SK-N-SH treated with all-trans-retinoic acid at 6 μM for 48 hours (cell line): ENCODE data around the gene BCAR3.

Source experiments
- ATAC-seq: fragments of 200-7000 bp; cut with Tn5 transposase; 3 replicates; pipeline ENCODE4 v1.9.1; 2020; ENCODE audit warnings: mild to moderate bottlenecking, moderate library complexity
- ARNTL ChIP-seq: fragments of 450-650 bp; formaldehyde crosslinking; IDR thresholded peaks from 2 replicates; pipeline ENCODE4 v1.5.0; 2020; ENCODE audit warnings: low read depth, mild to moderate bottlenecking, moderate library complexity, borderline replicate concordance
- BACH2 ChIP-seq: fragments of 250-450 bp; sonication (Bioruptor Pico); IDR thresholded peaks from 2 replicates; pipeline ENCODE4 v1.9.0; 2021; ENCODE audit warnings: mild to moderate bottlenecking, borderline replicate concordance
- CSDC2 ChIP-seq: fragments of 250-450 bp; sonication (Bioruptor Pico); IDR thresholded peaks from 2 replicates; pipeline ENCODE4 v1.5.0; 2020; ENCODE audit warnings: mild to moderate bottlenecking, moderate library complexity
- CSRNP3 ChIP-seq: fragments of 250-450 bp; sonication (Bioruptor Pico); IDR thresholded peaks from 2 replicates; pipeline ENCODE4 v1.5.1; 2021; ENCODE audit warnings: mild to moderate bottlenecking, moderate library complexity
- ESRRG ChIP-seq: fragments of 250-450 bp; sonication (Bioruptor Pico); IDR thresholded peaks from 2 replicates; pipeline ENCODE4 v1.6.1; 2021; ENCODE audit warnings: mild to moderate bottlenecking
- ISL1 ChIP-seq: fragments of 250-450 bp; sonication (Bioruptor Pico); IDR thresholded peaks from 2 replicates; pipeline ENCODE4 v2.1.2; 2022; ENCODE audit warnings: mild to moderate bottlenecking, moderate library complexity
- OSR1 ChIP-seq: fragments of 250-450 bp; sonication (Bioruptor Pico); IDR thresholded peaks from 2 replicates; pipeline ENCODE4 v1.8.0; 2022; ENCODE audit warnings: moderate library complexity, mild to moderate bottlenecking, inconsistent platforms
- PATZ1 ChIP-seq: fragments of 250-450 bp; sonication (Bioruptor Pico); IDR thresholded peaks from 2 replicates; pipeline ENCODE4 v1.8.0; 2020; ENCODE audit warnings: mild to moderate bottlenecking, moderate library complexity, borderline replicate concordance
- POU6F1 ChIP-seq: fragments of 250-450 bp; sonication (Bioruptor Pico); IDR thresholded peaks from 2 replicates; pipeline ENCODE4 v1.8.0; 2021; ENCODE audit warnings: low read depth, mild to moderate bottlenecking, moderate library complexity, borderline replicate concordance
- PPARA ChIP-seq: fragments of 250-450 bp; sonication (Bioruptor Pico); IDR thresholded peaks from 2 replicates; pipeline ENCODE4 v1.5.0; 2020; ENCODE audit warnings: mild to moderate bottlenecking, borderline replicate concordance
- RARB ChIP-seq: fragments of 250-450 bp; sonication (Bioruptor Pico); IDR thresholded peaks from 2 replicates; pipeline ENCODE4 v1.8.0; 2021; ENCODE audit warnings: mild to moderate bottlenecking, moderate library complexity
- SNAI2 ChIP-seq: fragments of 250-450 bp; sonication (Bioruptor Pico); IDR thresholded peaks from 2 replicates; pipeline ENCODE4 v1.5.0; 2020; ENCODE audit warnings: mild to moderate bottlenecking, moderate library complexity
- TCF4 ChIP-seq: fragments of 250-450 bp; sonication (Bioruptor Pico); IDR thresholded peaks from 2 replicates; pipeline ENCODE4 v1.8.0; 2021; ENCODE audit warnings: mild to moderate bottlenecking, moderate library complexity, borderline replicate concordance
- TOX ChIP-seq: fragments of 250-450 bp; sonication (Bioruptor Pico); IDR thresholded peaks from 2 replicates; pipeline ENCODE4 v1.8.0; 2021; ENCODE audit warnings: mild to moderate bottlenecking, moderate library complexity, borderline replicate concordance
- TSHZ2 ChIP-seq: fragments of 250-450 bp; sonication (Bioruptor Pico); IDR thresholded peaks from 2 replicates; pipeline ENCODE4 v1.5.0; 2020; ENCODE audit warnings: mild to moderate bottlenecking, moderate library complexity
- ZC3H10 ChIP-seq: fragments of 250-450 bp; sonication (Bioruptor Pico); IDR thresholded peaks from 2 replicates; pipeline ENCODE4 v1.5.1; 2021; ENCODE audit warnings: mild to moderate bottlenecking, moderate library complexity
- ZFP3 ChIP-seq: fragments of 250-450 bp; sonication (Bioruptor Pico); IDR thresholded peaks from 2 replicates; pipeline ENCODE4 v1.5.0; 2020; ENCODE audit warnings: mild to moderate bottlenecking, moderate library complexity
- ZFP30 ChIP-seq: fragments of 450-650 bp; formaldehyde crosslinking; IDR thresholded peaks from 2 replicates; pipeline ENCODE4 v1.5.0; 2022; ENCODE audit warnings: mild to moderate bottlenecking, moderate library complexity
- ZNF565 ChIP-seq: fragments of 450-650 bp; formaldehyde crosslinking; conservative IDR thresholded peaks from 2 replicates; pipeline ENCODE4 v1.5.0; 2020; ENCODE audit warnings: low read depth, mild to moderate bottlenecking, moderate library complexity
- ZNF70 ChIP-seq: fragments of 450-650 bp; formaldehyde crosslinking; IDR thresholded peaks from 2 replicates; pipeline ENCODE4 v1.5.0; 2020; ENCODE audit warnings: mild to moderate bottlenecking, moderate library complexity
- ZNF8 ChIP-seq: fragments of 450-650 bp; formaldehyde crosslinking; IDR thresholded peaks from 2 replicates; pipeline ENCODE4 v1.5.0; 2020; ENCODE audit warnings: mild to moderate bottlenecking, moderate library complexity

Gene BCAR3

GRCh38 chr1:93528412-93528811, 153.2 kb downstream of the BCAR3 start:
- no peak for ATAC-seq
- no peak for TF ChIP-seq ESRRG (CRISPR knock-in tag)
- TF ChIP-seq RARB: no peak
- TF ChIP-seq CSRNP3 (CRISPR knock-in tag): no peak
- no peak for TF ChIP-seq TOX (CRISPR knock-in tag)
- no peak for TF ChIP-seq PATZ1 (CRISPR knock-in tag)
- TF ChIP-seq SNAI2: no peak
- TF ChIP-seq OSR1 (CRISPR knock-in tag): no peak
- no peak for TF ChIP-seq ZC3H10 (CRISPR knock-in tag)
- TF ChIP-seq POU6F1: no peak
- no peak for TF ChIP-seq TCF4 (CRISPR knock-in tag)
- TF ChIP-seq ZNF8 (CRISPR knock-in tag): no peak
- no peak for TF ChIP-seq BACH2 (CRISPR knock-in tag)
- TF ChIP-seq ZNF70 (CRISPR knock-in tag): no peak
- TF ChIP-seq PPARA (CRISPR knock-in tag): no peak
- no peak for TF ChIP-seq ZNF565 (CRISPR knock-in tag)
- TF ChIP-seq ISL1 (CRISPR knock-in tag): no peak
- TF ChIP-seq ZFP3 (CRISPR knock-in tag): no peak

GRCh38 chr1:93526431-93526830, 155.2 kb downstream of the BCAR3 start:
- TF ChIP-seq ISL1 (CRISPR knock-in tag): no peak
- no peak for TF ChIP-seq OSR1 (CRISPR knock-in tag)
- TF ChIP-seq TOX (CRISPR knock-in tag): no peak
- TF ChIP-seq ARNTL (CRISPR knock-in tag): no peak
- TF ChIP-seq TSHZ2 (CRISPR knock-in tag): no peak
- no peak for TF ChIP-seq ZFP30 (CRISPR knock-in tag)
- TF ChIP-seq CSDC2: no peak
- no peak for TF ChIP-seq ZC3H10 (CRISPR knock-in tag)
- no peak for ATAC-seq

- no peak for TF ChIP-seq ZNF565 (CRISPR knock-in tag)
- no peak for TF ChIP-seq TCF4 (CRISPR knock-in tag)
- no peak for TF ChIP-seq SNAI2
- no peak for TF ChIP-seq ZNF70 (CRISPR knock-in tag)
- no peak for TF ChIP-seq ARNTL (CRISPR knock-in tag)
- TF ChIP-seq POU6F1: no peak
- no peak for TF ChIP-seq RARB
- no peak for ATAC-seq
Measured at GRCh38 chr1:93525431-93525830, 156.2 kb downstream of the BCAR3 start.
